Thyroid gland (tissue), 4 donors: ENCODE data around the gene CHI3L2.

Source experiments
- CTCF ChIP-seq, 6 experiments: fragments of 200-600 bp in 3 of 6; fragments of 450-650 bp in 3 of 6; sonication (generic) in 3 of 6; IDR thresholded peaks; one replicate each; pipeline ENCODE4 v1.5.1; 2016 to 2019; ENCODE audit warnings: antibody characterized with exemption in 6 of 6, mild to moderate bottlenecking in 2 of 6, inconsistent platforms in 1 of 6, moderate library complexity in 1 of 6
- POLR2A ChIP-seq, 2 donors: fragments of 450-650 bp; IDR thresholded peaks; one replicate each; pipeline ENCODE4 v1.6.1; 2017; ENCODE audit warnings: antibody characterized with exemption in 2 of 2, mild to moderate bottlenecking in 2 of 2, moderate library complexity in 1 of 2

- TF ChIP-seq CTCF (IDR thresholded peaks at IDR 0.05) (no peak), POLR2A (IDR thresholded peaks at IDR 0.05) (no peak)
These were observed 32.4 kb upstream of the CHI3L2 start for GRCh38 chr1:111195002-111195684.
